D721Med (cell line): Measurements from ENCODE around the gene REXO1.

Source experiments
- DNase-seq: peaks from one replicate; pipeline ENCODE4 v3.0.0; 2011; ENCODE audit warnings: low spot score; ENCODE audit not compliant: insufficient read length
- FAIRE-seq: peaks from 2 replicates; lab custom pipeline; 2011; peaks lifted over from hg19 to GRCh38; lab: Jason Lieb, UNC
- CTCF ChIP-seq: IDR thresholded peaks from 2 replicates; pipeline ENCODE4 v1.5.1; 2012; ENCODE audit warnings: mild to moderate bottlenecking, control low read depth; ENCODE audit not compliant: insufficient read depth; ENCODE audit errors: missing control alignments

REXO1 gene

DNA sequence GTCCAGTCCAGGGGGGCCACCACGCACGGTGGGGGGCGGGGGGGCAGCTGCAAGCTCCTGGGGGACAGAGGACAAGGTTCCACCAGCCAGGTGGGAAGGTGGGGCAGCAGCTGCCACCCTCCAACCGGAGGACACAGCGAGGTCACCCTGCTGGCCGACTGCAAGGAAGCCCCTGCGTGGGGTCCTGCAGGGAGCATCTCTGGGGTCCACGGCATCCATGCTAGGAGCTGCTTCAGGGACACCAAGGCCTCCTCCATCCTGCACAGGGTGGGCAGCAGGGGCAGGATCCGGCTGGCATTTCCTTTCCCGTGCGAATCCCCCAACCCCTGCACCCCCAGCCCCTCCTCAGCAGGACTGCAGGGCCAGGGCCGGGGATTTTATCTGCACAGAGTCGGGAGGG, 23.3 kb upstream of the REXO1 start:
- no peak for TF ChIP-seq CTCF
- FAIRE-seq (no peak), DNase-seq (no peak)

DNA sequence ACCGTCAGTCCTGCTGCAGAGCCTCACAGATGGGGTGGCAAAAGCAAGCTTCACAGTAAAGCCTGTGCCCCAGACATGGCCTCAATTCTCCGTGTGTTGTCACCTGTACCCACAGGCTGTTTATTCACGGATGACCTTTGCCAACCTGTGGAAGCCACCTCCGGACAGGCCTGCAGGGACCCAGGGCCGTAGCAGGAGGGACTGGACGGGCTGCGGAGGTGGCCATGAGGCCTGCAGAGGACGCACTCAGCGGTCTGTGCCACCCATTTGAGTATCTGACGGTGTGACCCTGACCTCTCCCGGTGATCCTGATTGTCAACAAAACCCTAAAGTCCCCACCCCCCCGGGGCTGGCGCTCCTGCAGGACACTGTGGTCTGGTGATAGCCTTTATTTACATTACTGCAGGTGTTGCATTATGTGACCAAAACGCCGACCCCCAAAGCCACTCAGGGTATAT, 22.9 kb upstream of the REXO1 start:
- FAIRE-seq (no peak), DNase-seq (no peak)
- no peak for TF ChIP-seq CTCF

DNA sequence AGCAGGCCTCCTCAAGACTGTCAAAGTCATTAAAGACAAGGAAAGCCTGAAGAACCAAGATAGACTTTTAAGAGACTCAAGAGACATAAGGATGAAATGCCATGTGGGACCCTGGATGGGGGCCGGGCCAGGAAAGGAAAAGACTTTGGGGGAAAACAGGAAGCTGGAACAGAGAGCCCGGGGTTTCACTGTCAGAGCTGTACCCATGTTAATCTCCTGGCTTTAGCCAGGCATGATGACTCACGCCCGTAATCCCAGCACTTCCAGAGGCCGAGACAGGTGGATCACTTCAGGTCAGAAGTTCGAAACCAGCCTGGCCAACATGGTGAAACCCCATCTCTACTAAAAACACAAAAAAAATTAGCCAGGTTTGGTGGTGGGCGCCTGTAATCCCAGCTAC, 20.7 kb upstream of the REXO1 start:
- DNase-seq (no peak), FAIRE-seq (no peak)
- no peak for TF ChIP-seq CTCF

DNA sequence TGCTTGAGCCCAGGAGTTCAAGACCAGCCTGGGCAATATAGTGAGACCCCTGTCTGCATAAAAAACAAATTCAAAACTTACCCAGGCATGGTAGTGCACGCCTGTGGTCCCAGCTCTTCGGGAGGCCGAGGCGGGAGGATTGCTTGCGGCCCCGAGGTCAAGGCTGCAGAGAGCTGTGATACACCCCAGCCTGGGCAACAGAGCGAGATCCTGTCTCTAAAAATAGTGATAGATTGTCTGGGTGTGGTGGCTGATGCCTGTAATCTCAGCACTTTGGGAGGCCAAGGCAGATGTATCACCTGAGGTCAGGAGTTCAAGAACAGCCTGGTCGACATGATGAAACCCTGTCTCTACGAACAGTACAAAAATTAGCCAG, 19.1 kb upstream of the REXO1 start:
- TF ChIP-seq CTCF, result no peak
- DNase-seq (no peak), FAIRE-seq (no peak)

GRCh38 chr19:1866693-1867348, 18.5 kb upstream of the REXO1 start:
- no peak for DNase-seq
- no peak for FAIRE-seq
- no peak for TF ChIP-seq CTCF

DNA sequence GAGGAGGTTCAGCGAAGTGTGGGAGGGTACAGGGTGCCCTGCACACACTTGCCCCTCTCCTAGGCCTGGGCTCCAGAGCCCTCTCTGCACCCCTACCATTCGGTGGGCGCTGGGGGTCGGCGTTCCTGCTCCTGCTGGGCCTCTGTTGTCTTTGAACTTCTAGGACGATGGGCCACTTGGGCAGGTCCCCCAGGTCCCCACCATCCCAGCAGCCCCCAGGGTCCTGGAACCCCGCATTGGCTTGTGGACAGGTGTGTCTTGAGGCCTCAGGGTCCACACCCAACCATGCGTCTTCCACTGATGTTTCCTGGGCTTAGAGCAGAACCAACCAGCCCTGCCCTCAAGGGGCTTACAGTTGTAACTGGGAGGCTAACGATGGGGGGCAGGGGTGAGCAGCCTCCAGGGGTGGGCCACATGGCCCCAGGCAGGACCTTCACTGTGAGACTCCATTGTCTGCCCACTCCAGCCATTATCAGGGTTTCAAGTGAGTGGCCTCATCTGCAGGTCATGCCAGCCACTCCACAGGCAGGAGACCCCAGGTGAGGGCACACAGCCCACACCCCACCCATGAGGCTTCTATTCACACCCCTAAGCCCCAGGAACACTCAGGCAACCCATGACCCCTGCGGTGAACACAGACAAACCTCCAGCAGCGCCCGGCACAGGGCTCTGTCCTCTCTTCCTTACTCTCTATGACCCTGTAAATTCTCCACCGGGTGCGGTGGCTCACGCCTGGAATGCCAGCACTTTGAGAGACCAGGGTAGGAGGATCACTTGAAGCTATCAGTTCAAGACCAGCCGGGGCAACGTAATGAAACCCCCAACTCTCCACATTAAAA, 17.1 kb upstream of the REXO1 start:
- TF ChIP-seq CTCF, result no peak
- no peak for DNase-seq
- no peak for FAIRE-seq
